Activated CD4-positive, alpha-beta T cell treated with anti-CD3 and anti-CD28 coated beads, Interleukin-10, Interleukin-2, amounts not matched to agents 100 ng/mL and 50 ng/mL, durations not matched to agents 16 hours and 8 hours (primary cell): ENCODE measurements around the gene WNT6.

Source experiments
- DNase-seq: peaks from one replicate; pipeline ENCODE4 v3.0.0-alpha.2; 2020

The WNT6 gene

DNA sequence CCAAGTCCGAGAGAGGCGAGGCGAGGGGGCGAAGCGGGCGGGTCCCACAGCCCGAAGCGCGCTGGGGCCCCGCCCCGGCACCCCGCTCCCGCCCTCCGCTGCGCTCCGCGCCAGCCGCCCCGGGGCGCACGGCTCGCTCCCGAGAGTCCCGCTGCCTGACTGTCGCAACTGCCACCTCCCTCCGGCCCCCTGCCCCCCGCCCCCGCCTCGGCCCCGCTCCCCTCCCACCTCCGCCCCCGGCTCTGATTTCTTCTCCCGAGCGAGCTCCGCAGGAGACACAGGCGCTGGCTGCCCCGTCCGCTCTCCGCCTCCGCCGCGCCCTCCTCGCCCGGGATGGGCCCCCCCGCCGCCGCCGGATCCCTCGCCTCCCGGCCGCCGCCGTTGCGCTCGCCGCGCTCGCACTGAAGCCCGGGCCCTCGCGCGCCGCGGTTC is at the start of gene WNT6:
Gene WNT6, plus strand, starts transcription at position 250 of the 432 bp plus-strand sequence. CDS start 233 bp downstream, outside the sequence.
- no peak for DNase-seq

DNA sequence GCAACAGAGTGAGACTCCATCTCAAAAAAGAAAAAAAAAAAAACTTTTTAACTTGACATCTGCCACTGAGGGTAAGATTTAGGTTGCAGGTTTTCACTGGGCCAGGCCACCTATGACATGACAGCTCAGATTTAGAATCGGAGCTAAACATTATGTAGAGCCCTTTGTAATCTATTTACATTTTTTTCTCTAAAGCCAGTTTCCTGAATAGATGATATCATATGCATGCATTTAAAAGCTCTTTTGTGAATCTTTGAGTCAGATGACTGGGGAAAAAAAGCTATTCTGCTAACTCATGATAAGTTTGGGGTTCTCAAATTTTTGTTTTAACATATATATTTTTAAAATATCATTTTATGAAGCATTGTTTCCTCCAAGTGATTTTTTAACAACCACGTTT is 49.3 kb upstream of the WNT6 start:
- DNase-seq, result no peak

DNA sequence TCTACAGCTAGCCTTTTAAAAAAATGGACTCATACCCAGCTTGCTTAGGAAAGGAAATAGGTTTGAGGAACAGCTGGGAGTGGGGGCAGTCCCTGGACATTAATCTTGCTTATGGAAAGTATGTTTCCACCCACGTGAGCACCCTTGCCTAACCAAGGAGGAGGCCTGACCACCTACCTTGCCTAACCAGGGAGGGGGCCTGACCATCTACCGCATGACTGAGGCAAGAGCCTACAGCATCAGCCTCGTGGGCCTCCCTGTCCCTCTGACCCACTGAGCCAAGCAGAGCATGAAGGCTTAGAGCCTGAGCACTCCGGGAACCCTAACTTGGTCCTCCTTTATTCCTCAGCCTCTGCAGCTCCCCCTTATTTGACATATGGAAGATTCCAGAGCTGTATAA is 48.2 kb upstream of the WNT6 start:
- DNase-seq, result no peak

DNA sequence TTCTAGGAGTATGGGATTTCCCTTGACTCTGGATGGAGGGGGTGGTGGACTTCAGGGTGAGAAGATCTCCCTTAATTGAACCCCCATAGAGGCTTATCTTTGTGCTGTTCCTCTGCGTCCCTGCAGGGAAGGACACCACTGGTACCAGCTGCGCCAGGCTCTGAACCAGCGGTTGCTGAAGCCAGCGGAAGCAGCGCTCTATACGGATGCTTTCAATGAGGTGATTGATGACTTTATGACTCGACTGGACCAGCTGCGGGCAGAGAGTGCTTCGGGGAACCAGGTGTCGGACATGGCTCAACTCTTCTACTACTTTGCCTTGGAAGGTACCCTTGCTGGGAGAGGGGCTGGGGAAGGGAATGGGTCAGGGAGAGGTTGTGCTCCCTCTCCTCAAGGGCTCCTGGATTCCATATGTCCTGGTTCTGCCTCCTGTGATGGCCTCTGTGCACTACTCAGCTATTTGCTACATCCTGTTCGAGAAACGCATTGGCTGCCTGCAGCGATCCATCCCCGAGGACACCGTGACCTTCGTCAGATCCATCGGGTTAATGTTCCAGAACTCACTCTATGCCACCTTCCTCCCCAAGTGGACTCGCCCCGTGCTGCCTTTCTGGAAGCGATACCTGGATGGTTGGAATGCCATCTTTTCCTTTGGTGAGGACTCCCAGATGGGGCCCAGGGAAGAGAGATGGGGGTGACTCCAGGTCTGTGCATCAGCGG is 47.3 kb upstream of the WNT6 start:
- no peak for DNase-seq

DNA sequence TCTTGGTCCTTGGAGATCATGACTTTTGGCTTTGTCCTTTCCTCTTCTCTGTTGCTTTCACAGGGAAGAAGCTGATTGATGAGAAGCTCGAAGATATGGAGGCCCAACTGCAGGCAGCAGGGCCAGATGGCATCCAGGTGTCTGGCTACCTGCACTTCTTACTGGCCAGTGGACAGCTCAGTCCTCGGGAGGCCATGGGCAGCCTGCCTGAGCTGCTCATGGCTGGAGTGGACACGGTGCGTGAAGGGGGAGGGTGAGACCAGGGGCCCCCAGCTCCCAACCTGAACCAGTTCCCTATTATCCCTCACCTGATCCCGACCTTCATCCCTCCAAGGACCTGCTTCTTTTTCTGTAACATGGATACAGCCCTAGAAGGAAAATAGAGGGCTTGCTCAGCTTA is 46.7 kb upstream of the WNT6 start:
- DNase-seq, result no peak

DNA sequence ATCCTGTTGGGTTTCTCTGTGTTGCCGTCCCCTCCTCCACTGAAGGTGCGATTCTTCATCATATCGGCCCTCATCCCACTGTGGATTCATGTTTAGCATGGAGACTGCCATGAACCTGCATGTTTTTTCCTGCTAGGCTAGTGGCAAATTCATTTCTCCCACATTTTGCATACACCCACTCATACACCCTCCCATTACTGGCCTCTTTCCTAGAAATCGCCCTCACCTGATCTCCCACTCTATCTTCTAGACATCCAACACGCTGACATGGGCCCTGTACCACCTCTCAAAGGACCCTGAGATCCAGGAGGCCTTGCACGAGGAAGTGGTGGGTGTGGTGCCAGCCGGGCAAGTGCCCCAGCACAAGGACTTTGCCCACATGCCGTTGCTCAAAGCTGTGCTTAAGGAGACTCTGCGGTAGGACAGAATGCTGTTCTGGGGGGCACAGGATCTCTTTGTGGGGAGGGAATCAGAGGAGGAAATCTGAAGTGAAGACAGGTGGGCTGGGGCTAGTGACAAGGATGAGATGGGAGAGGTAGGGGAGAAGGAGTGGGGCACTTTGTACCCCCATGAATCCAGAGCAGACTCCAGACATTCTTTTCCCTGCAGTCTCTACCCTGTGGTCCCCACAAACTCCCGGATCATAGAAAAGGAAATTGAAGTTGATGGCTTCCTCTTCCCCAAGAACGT is 45.7 kb upstream of the WNT6 start:
- no peak for DNase-seq

DNA sequence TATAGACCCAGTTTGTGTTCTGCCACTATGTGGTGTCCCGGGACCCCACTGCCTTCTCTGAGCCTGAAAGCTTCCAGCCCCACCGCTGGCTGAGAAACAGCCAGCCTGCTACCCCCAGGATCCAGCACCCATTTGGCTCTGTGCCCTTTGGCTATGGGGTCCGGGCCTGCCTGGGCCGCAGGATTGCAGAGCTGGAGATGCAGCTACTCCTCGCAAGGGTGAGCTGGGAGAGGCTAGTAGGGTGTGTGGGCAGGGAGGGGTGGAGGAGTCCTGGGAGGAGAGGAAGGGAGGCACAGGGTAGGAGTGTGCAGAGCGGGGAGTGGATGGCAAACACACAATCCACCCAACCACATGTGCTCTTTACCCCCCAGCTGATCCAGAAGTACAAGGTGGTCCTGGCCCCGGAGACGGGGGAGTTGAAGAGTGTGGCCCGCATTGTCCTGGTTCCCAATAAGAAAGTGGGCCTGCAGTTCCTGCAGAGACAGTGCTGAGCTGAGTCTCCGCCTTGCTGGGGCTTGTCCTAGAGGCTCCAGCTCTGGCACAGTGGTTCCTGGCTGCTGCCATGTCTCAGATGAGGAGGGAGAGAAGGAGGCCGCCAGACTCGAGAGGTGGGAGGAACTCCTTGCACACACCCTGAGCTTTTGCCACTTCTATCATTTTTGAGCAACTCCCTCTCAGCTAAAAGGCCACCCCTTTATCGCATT is 44.9 kb upstream of the WNT6 start:
- DNase-seq, result no peak

DNA sequence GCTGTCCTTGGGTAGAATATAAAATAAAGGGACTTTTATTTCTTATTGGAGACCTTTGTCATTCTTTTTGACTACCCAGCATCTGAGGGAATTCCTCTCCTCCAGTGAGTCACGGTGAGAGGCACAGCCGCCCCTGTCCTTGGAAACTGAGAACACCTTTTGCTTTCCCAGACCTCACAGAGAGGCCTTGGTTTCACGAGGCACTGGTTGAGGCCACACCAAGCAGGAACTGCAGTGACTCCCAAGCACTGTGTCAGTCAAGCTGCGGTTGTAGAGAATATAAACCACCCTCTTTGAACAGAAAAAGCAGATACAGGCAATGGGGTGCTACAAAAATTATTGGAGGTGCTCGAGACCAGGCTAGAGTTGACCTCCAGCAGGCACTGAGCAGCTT is 44.4 kb upstream of the WNT6 start:
- no peak for DNase-seq

DNA sequence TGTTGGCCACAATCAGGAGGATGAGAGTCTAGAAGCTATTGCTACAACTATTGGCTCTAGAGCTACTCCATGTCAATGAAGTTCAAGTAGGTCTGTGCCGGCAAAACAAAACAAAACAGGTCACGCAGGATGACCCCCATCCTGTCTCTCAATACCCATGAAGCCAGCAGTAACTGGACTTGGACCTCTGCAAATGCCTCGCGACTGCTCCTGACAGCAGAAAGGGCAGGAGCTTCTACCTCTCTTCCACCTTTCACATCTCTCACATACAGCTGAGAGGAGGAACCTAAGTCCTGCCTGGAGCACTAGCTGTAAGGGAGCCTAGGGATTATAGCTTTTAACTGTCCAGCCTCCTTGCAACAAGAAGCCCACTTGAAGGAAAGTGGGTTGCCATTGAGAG is 44.0 kb upstream of the WNT6 start:
- DNase-seq, result no peak

DNA sequence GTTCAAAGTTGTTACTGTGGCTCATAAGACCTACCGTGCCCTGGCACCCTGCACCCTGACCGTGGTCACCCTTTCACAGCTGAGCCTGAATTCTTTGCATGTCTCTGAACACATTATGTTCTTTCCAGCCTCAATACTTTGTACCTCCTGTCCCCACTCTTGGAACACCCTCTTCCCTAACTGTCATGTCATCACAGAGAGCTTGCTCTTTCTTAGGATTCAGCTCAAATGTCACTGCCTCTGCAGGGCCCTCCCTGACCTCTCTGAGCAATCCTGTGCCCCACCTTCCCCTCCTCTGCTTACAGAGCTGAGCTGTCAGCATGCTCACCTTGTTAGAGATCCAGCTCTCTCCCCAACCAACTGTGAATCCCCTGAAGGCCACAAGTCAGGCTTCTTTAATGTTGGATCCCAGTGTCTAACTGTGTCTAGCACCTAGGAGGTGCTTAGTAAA is 43.0 kb upstream of the WNT6 start:
- DNase-seq, result no peak

DNA sequence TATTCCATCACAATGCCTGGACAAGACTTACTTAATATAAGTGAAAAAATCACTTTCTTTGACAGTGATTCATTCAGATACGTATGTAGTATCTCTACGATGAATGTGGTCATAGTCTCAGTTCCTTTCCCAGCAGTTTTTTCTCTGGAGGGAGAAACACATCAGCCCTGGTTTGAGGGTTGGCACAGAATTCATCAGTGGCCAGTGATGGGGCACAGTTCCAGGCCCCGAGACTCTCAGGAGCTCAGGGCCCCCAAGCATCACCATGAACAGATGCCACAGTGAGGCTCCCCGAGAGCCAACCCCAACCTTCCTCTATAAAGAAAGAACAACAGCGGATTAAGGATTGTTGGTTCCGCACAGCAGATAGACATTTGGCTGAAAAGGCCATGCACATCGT is 40.5 kb upstream of the WNT6 start:
- no peak for DNase-seq

DNA sequence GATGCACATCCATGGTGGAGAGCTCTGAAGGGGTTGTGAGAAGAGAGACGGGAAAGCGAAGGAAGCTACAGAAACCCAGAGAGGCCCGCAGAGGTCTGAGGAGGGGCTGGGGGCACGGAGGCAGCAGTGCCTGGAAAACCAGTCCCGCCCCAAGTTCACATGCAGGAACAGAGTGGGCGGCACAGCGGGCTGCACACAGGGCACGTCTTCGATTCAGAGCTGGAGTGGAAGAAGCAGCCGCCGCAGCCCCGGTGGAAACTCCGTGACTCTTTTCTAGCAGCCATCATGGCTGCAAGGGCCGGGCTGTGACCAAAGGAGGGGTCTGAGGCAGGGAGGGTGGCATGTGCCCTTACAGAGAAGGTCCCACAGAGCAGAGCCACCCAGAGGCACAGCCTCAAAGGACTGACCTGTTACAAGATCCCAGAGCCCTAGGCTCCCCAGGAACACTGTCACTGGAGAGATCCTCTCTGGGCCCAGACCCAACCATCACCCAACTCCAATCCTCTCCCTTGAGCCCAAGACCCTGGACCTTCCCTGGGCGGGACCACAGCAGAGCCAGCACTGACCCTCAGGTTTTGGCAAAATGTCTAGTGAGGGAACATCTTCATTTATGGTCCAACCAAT is 38.7 kb upstream of the WNT6 start:
- DNase-seq, result no peak

DNA sequence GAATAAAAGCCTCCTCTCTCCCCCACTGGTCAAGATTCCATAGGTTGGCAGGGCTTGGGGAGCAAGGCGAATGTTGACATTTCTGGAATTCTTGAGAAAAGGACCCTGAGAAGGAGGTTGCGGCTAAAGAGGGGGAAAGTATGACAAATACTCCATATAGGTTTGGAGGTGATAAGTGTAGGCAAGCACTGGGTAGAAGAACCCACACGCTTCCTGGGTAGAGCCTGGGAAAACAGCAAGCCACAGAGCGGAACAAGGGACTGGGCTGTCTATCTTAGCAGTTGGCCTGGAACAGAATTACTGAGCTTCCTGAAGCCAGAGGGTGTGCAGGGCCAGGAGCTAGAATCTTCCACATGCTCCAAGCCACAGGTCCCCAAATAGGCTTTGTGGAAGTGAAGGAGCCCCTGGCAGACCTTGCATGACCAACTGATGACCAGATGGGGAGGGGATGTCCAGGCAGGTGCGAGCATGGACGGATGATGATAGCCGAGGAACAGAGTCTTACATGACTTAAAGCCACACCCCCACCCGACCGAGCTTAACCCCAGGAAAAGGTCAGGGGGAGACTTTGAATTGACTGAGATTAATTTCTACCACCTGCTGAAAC is 37.9 kb upstream of the WNT6 start:
- DNase-seq, result no peak

DNA sequence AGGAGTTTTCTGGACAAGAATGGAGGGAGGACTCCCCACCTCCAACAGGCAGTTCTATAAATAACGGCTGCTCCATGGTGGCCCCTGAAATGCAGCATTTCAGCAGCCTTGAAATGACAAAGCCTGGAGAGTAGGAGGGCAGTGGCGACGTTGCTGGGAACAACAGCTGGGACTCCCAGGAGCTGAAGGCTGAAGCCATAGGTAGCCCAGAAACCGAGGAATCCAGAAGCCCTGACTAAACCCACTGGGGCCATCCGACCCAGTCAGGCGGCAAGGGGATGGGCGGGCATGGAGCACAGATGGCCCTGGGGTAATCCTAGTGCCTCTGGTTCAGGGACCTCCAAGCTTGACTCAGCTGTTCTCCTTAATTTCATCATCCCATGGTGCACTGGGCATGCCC is 37.0 kb upstream of the WNT6 start:
- DNase-seq, result no peak

DNA sequence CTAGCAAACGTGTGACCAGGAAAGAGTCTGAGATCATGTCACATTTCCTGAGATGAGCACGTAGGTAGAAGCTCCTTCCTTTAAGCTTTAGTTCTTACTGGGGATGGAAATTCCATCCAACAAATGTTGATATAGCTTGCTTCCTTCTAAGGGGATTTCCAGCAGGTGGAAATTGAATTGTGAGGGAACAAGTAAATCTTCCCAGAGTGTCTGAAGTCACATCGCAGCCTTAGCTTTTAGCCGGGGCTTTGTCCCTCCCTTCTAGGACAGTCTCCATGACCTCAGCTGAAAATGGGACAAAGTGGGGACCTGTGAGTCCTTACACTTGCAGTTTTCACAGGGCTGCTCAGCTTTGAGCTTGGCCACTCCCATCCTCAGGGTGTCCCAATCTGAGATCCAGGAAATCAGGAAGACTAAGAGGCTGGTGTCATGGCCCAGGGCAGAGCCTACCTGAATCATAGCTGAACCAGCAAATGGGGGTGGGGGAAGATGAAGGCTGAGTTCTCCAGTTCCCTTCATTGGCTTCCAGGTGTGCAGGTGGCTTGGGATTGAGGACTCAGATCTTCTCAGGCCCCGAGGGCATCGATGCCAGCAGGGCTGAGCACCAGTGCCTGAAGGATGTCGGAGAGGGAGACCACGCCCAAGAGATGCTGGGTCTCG is 36.3 kb upstream of the WNT6 start:
- no peak for DNase-seq

DNA sequence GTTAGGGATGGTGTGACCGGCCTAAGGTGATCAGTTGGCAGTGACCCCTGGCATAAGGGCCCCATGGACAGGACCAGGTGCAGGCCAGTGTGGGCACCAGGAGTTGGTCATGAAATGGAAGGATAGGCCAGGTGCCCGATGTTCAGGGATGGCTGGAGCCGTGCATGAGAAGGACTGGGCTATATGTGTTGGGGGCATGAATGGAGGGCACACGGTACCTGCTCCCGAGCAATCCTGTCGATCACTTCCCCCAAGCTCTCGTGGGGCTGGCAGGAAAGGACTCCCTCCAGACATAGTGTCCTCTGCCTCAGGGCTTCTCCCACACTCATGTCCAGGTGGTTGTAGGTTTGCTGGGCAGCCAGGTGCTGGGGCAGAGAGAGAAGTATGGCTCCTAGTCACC is 35.6 kb upstream of the WNT6 start:
- no peak for DNase-seq

DNA sequence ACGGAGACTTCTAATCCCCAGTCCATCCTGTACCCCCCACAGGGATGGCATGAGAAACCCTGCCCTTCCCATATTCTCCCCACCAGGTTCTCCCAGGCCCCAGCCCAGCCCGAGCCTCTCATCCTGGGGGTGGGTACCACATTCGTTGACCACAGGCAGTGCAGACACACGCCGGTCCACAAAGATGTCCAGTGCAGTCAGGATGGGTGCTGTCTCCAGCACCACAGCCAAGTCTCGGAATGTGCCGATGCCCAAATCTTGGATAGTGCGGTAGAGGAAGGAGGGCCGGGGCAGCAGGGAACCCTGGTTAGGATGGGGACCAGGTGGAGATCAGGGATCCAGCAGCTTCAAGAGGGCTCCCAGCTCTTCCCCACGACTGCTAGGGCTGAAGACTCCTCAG is 32.8 kb upstream of the WNT6 start:
- DNase-seq, result no peak

DNA sequence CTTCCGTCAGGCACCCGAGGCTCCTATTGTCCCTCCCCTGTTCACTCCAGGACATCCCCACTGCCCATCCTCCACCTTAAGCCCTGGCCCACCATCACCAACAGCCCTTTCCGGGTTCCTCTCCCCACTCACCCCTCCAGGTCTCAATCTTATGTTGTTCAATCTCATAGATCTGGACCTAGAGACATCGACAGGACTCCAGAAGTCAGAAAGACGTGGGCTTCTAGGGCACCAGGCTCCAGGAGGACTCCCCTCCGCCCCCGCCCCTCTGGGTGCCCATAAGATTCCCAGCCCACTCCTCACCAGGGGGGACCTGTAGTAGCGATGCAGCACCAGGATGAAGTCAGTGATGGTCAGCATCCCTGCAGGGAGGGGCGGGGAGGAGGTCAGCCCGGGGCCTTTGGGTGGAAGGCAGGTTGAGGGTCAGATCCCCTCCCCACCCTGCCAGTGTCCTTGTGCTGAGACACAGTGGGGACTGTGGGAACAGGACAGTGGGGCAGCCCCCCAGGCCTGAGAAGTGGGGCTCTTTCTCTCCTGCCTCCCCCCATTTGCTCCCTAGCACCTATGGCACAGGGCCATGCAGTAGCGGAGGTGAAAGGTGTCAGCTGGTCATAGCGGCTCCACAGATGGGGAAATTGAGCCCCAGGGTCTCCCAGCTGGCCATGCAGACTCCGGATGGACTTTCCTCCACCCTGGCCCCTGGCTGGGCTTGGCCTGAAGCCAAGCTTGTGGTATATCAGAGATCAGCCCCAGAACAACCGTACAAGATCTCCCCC is 31.7 kb upstream of the WNT6 start:
- DNase-seq, result no peak

DNA sequence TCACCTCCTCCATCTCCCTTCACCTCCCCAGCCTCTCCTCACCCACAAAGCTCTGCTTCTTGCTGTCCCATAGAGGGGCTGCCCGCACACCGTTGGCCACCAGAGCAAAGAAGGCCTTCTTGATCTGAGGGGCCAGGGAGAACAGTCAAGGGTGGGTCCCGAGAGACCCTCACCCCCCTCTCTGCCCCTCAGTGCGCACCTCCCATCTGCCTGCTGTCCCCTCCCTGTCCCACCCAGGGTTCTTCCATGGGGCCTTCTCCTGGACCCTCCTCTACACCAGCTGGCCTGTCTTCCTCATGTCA is 31.2 kb upstream of the WNT6 start:
- DNase-seq, result no peak

DNA sequence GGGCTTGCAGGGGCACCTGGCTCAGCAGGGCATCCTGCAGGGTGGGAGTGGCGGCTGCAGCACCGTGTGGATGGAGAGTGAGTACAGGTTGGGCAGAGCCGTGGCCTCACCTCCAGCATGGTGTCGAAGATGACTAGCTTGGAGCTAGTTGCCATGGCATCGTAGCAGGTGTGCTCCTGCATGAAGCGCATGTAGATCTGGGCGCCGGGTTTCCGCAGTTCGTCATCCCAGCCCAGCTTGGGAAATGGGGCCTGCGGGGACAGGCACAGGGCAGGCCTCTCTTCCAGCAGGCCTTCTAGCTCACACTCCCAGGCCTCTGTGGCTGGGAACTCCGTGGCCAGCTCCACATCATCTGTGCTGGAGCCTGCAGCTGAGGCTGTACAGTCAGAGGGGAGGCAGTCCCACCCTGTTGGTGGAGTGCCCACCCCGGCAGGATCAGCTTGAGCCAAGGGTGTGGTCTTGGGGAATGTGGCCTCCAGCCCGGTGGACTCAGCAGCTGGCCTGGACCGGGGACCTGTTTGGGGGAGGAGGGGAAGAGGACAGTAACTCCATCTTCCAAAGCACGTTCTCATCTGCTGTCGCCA is 29.6 kb upstream of the WNT6 start:
- DNase-seq, result no peak

DNA sequence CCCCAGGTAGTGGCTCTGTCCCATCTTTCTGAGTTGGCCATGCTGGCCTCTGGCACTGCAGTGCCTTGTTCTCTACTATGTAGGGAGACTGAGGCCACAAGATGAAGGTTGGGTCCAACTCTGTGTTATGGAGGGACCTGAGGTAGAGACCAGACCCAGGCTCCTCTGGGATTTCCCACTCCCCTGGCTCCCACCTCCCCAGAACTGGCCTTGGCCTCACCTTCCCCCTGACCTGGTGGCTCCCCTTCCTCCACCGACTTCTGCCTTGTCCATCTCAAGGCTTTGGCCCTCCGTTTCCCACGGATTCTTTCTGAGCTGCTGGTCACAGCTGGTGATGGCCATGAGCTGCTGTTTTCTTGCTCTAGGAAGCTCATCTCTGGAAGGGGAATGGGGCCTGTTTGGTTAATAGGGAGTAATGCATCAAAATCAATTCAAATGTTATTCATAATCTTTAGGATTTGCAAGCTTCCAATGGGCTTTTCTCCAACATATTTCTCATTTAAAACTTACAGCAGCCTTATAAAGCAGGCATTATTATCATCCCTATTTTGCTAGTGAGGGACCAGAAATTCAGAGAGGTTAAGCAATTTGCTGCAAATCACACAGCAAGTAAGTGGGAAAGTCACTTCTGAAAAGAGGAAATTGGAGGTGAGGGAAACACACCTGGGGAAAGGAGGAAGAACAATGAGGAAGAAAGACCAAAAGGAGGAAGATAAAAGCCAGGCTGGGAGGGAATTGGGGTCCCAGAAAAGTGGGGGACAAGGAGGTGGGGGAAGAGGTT is 28.9 kb upstream of the WNT6 start:
- DNase-seq, result no peak
